ENCODE results near the gene UBE2E2.

Gene UBE2E2

GRCh38 chr3:23356923-23357322 lies 153.8 kb downstream of the UBE2E2 start:
- ATAC-seq: no peak
- TF ChIP-seq TSHZ2 (CRISPR knock-in tag; IDR thresholded peaks at IDR 0.05) (no peak), ZFP30 (CRISPR knock-in tag; IDR thresholded peaks at IDR 0.05) (no peak), SNAI2 (CRISPR knock-in tag; IDR thresholded peaks at IDR 0.05) (no peak), ARNTL (CRISPR knock-in tag; IDR thresholded peaks at IDR 0.05; ENCODE audit: borderline replicate concordance, low read depth) (no peak), ZC3H10 (CRISPR knock-in tag; IDR thresholded peaks at IDR 0.05) (no peak), GLIS3 (CRISPR knock-in tag; IDR thresholded peaks at IDR 0.05) (no peak), CSDC2 (CRISPR knock-in tag; IDR thresholded peaks at IDR 0.05) (no peak), ZNF70 (CRISPR knock-in tag; IDR thresholded peaks at IDR 0.05) (no peak), OSR1 (CRISPR knock-in tag; IDR thresholded peaks at IDR 0.05) (no peak), RARB (CRISPR knock-in tag; IDR thresholded peaks at IDR 0.05) (no peak), CREB5 (CRISPR knock-in tag; IDR thresholded peaks at IDR 0.05; ENCODE audit: low read depth) (no peak), CSRNP3 (CRISPR knock-in tag; IDR thresholded peaks at IDR 0.05) (no peak), TCF4 (CRISPR knock-in tag; IDR thresholded peaks at IDR 0.05; ENCODE audit: borderline replicate concordance) (no peak), BACH2 (CRISPR knock-in tag; IDR thresholded peaks at IDR 0.05; ENCODE audit: borderline replicate concordance) (no peak), POU6F1 (CRISPR knock-in tag; IDR thresholded peaks at IDR 0.05; ENCODE audit: borderline replicate concordance, low read depth) (no peak), PATZ1 (CRISPR knock-in tag; IDR thresholded peaks at IDR 0.05; ENCODE audit: borderline replicate concordance) (no peak), ISL1 (CRISPR knock-in tag; IDR thresholded peaks at IDR 0.05) (no peak), ZNF565 (CRISPR knock-in tag; conservative IDR thresholded peaks at IDR 0.05; ENCODE audit: low read depth) (no peak)

GRCh38 chr3:23359116-23359515 lies 156.0 kb downstream of the UBE2E2 start:
- no peak for ATAC-seq
- no peak for TF ChIP-seq BACH2 (CRISPR knock-in tag; IDR thresholded peaks at IDR 0.05; ENCODE audit: borderline replicate concordance)

- no peak for TF ChIP-seq PATZ1 (CRISPR knock-in tag; IDR thresholded peaks at IDR 0.05; ENCODE audit: borderline replicate concordance)
- no peak for TF ChIP-seq ZNF70 (CRISPR knock-in tag; IDR thresholded peaks at IDR 0.05)
- TF ChIP-seq ZFP3 (CRISPR knock-in tag; IDR thresholded peaks at IDR 0.05): no peak
- TF ChIP-seq SNAI2 (CRISPR knock-in tag; IDR thresholded peaks at IDR 0.05): no peak
- TF ChIP-seq POU6F1 (CRISPR knock-in tag; IDR thresholded peaks at IDR 0.05; ENCODE audit: borderline replicate concordance, low read depth): no peak
- TF ChIP-seq CSRNP3 (CRISPR knock-in tag; IDR thresholded peaks at IDR 0.05): no peak
- no peak for TF ChIP-seq ISL1 (CRISPR knock-in tag; IDR thresholded peaks at IDR 0.05)
- TF ChIP-seq OSR1 (CRISPR knock-in tag; IDR thresholded peaks at IDR 0.05): no peak
- no peak for TF ChIP-seq ZNF8 (CRISPR knock-in tag; IDR thresholded peaks at IDR 0.05)
- no peak for ATAC-seq
These were observed 161.9 kb downstream of the UBE2E2 start for GRCh38 chr3:23365066-23365465.
